A549 (cell line): Measurements from ENCODE around the gene PTHLH. TPM values are rescaled to one million over a fixed set of nuclear protein-coding genes. Genes with fewer than 3 reads are reported as not detected.

Source experiments
- ATAC-seq, 2 experiments: fragments of 200-7000 bp in 1 of 2; fragments of >200 bp in 1 of 2; cut with Nextera tagmentation in 1 of 2; cut with Tn5 transposase in 1 of 2; 3 replicates each; pipeline versions ENCODE4 v1.8.0 to v1.9.1; 2018 to 2020; ENCODE audit warnings: mild to moderate bottlenecking in 1 of 2, moderate library complexity in 1 of 2
- CTCF ChIA-PET: fragments of 300-600 bp; sonication (Branson Sonifier 250); formaldehyde crosslinking; extraction: SDS; loops from one replicate; lab custom pipeline; 2021; ENCODE audit warnings: antibody characterized with exemption, inconsistent platforms; lab: Yijun Ruan, JAX
- POLR2A ChIA-PET: fragments of 350-600 bp; formaldehyde crosslinking; extraction: SDS; loops from one replicate; lab custom pipeline; 2021; ENCODE audit warnings: antibody characterized with exemption, inconsistent platforms; lab: Yijun Ruan, JAX
- DNase-seq, 2 experiments: peaks; one replicate each; pipeline versions ENCODE4 v3.0.0 to v3.0.0-alpha.2; 2011 to 2016; ENCODE audit warnings: low read depth in 1 of 2, low spot score in 1 of 2
- FAIRE-seq: peaks from 2 replicates; lab custom pipeline; 2011; peaks lifted over from hg19 to GRCh38; lab: Jason Lieb, UNC
- H3K27ac ChIP-seq, 2 experiments: fragments of >200 bp; sonication (Bioruptor Twin); formaldehyde crosslinking; 3 replicates each; pipeline ENCODE4 v1.5.1; 2016 to 2017
- H3K4me1 ChIP-seq: fragments of >200 bp; sonication (Bioruptor Twin); formaldehyde crosslinking; 3 replicates; pipeline ENCODE4 v1.6.1; 2016
- H3K4me2 ChIP-seq: fragments of >200 bp; sonication (Bioruptor Twin); formaldehyde crosslinking; 3 replicates; pipeline ENCODE4 v1.6.1; 2016
- H3K4me3 ChIP-seq: fragments of >200 bp; sonication (Bioruptor Twin); formaldehyde crosslinking; 3 replicates; pipeline ENCODE4 v1.5.1; 2016
- H3K9me3 ChIP-seq: fragments of >200 bp; sonication (Bioruptor Twin); formaldehyde crosslinking; 3 replicates; pipeline ENCODE4 v1.6.1; 2016
- BHLHE40 ChIP-seq: IDR thresholded peaks from 2 replicates; pipeline ENCODE4 v1.6.1; 2012; ENCODE audit warnings: low read depth, low read length, inconsistent platforms
- CEBPB ChIP-seq, 2 experiments: fragments of >200 bp in 1 of 2; sonication (Bioruptor Twin) in 1 of 2; formaldehyde crosslinking in 1 of 2; IDR thresholded peaks; 2 replicates each; pipeline ENCODE4 v1.6.1; 2012 to 2016
- CTCF ChIP-seq: fragments of >200 bp; sonication (Bioruptor Twin); formaldehyde crosslinking; IDR thresholded peaks from 3 replicates; pipeline ENCODE4 v1.5.1; 2016
- E2F6 ChIP-seq: IDR thresholded peaks from 2 replicates; pipeline ENCODE4 v1.6.1; 2012; ENCODE audit warnings: low read depth, borderline replicate concordance
- ELK1 ChIP-seq: fragments of 150-350 bp; IDR thresholded peaks from 2 replicates; pipeline ENCODE4 v1.6.1; 2014; ENCODE audit warnings: low read depth, mild to moderate bottlenecking, low read length
- EP300 ChIP-seq, 2 experiments: fragments of >200 bp; sonication (Bioruptor Twin); formaldehyde crosslinking; IDR thresholded peaks; 2 replicates in 1 of 2; 3 replicates in 1 of 2; pipeline ENCODE4 v1.6.1; 2016 to 2017
- FOSL2 ChIP-seq, 2 experiments: fragments of 450-650 bp in 1 of 2; fragments of >200 bp in 1 of 2; sonication (Bioruptor Twin) in 1 of 2; formaldehyde crosslinking; IDR thresholded peaks; 2 replicates each; pipeline versions ENCODE4 v1.5.0 to v1.6.1; 2016 to 2020; ENCODE audit warnings: mild to moderate bottlenecking in 1 of 2, moderate library complexity in 1 of 2
- HEYL ChIP-seq: fragments of 250-450 bp; sonication (Bioruptor Pico); IDR thresholded peaks from 2 replicates; pipeline ENCODE4 v1.8.0; 2021; ENCODE audit warnings: mild to moderate bottlenecking, moderate library complexity
- HOXA7 ChIP-seq: fragments of 250-450 bp; sonication (Bioruptor Pico); IDR thresholded peaks from 2 replicates; pipeline ENCODE4 v1.5.0; 2020; ENCODE audit warnings: mild to moderate bottlenecking, moderate library complexity
- MAX ChIP-seq: IDR thresholded peaks from 2 replicates; pipeline ENCODE4 v1.6.1; 2012
- PBX3 ChIP-seq: IDR thresholded peaks from 2 replicates; pipeline ENCODE4 v1.6.1; 2012
- PHF8 ChIP-seq: fragments of 200-600 bp; sonication (generic); IDR thresholded peaks from 2 replicates; pipeline ENCODE4 v1.6.1; 2016; ENCODE audit warnings: low read depth, mild to moderate bottlenecking, antibody characterized with exemption, moderate library complexity, borderline replicate concordance
- RARB ChIP-seq: fragments of 250-450 bp; sonication (Bioruptor Pico); IDR thresholded peaks from 2 replicates; pipeline ENCODE4 v1.8.0; 2021; ENCODE audit warnings: mild to moderate bottlenecking, moderate library complexity
- RCOR1 ChIP-seq: fragments of 150-350 bp; IDR thresholded peaks from 2 replicates; pipeline ENCODE4 v1.6.1; 2014; ENCODE audit warnings: antibody characterized with exemption, low read length, low read depth
- REST ChIP-seq: fragments of 200-600 bp; sonication (generic); IDR thresholded peaks from 2 replicates; pipeline ENCODE4 v1.6.1; 2016; ENCODE audit warnings: antibody characterized with exemption, mild to moderate bottlenecking, moderate library complexity
- RNF2 ChIP-seq: fragments of 200-600 bp; sonication (generic); IDR thresholded peaks from 2 replicates; pipeline ENCODE4 v1.6.1; 2016; ENCODE audit warnings: low read depth, mild to moderate bottlenecking, antibody characterized with exemption, moderate library complexity, borderline replicate concordance
- SMC3 ChIP-seq: fragments of >200 bp; sonication (Bioruptor Twin); formaldehyde crosslinking; IDR thresholded peaks from 3 replicates; pipeline ENCODE4 v1.6.1; 2018; ENCODE audit warnings: inconsistent platforms
- SREBF2 ChIP-seq: fragments of 450-650 bp; IDR thresholded peaks from 2 replicates; pipeline ENCODE4 v1.6.1; 2014; ENCODE audit warnings: mild to moderate bottlenecking, moderate library complexity
- ZSCAN20 ChIP-seq: fragments of 250-450 bp; sonication (Bioruptor Pico); IDR thresholded peaks from 2 replicates; pipeline ENCODE4 v1.8.0; 2022; ENCODE audit warnings: mild to moderate bottlenecking, moderate library complexity
- WGBS: methylation state at CpG from one replicate; pipeline ENCODE4 v1.1.6; 2017; ENCODE audit errors: missing lambda C conversion rate; 5-methylcytosine and 5-hydroxymethylcytosine counted together
- polyA plus RNA-seq, 4 experiments: library from polyadenylated mRNA; depleted of rRNA in 3 of 4; stranded (reverse); fragments of >200 nt; fragmentation: RNase III in 1 of 4; extraction: RNeasy Plus Mini Kit Qiagen cat#74134 plus additional on column Dnase treatment in 1 of 4; gene quantifications; 2 replicates in 3 of 4; 3 replicates in 1 of 4; pipeline ENCODE4 v1.2.3, GENCODE V29; 2011 to 2017

Gene PTHLH
- polyA plus RNA-seq, 2 of the 4 experiments (the other 2 are of a cell fraction), result 10.9 to 27.9 TPM

- no peak overlapping the region for H3K4me2 ChIP-seq
- TF ChIP-seq HOXA7 (CRISPR knock-in tag), result no peak
- TF ChIP-seq E2F6, result no peak
- no peak for TF ChIP-seq PHF8
- TF ChIP-seq SREBF2, result no peak
- TF ChIP-seq ELK1, result no peak
- TF ChIP-seq SMC3, result no peak
- no peak for TF ChIP-seq HEYL (CRISPR knock-in tag)
- no peak for TF ChIP-seq EP300 (IDR thresholded peaks at IDR 0.05)
- no peak for TF ChIP-seq BHLHE40
- no peak for TF ChIP-seq RCOR1
- TF ChIP-seq RARB (CRISPR knock-in tag), result no peak
- no peak for TF ChIP-seq RNF2
- TF ChIP-seq PBX3, result no peak
- TF ChIP-seq MAX, result no peak
- no peak for TF ChIP-seq REST
- no peak for TF ChIP-seq ZSCAN20 (CRISPR knock-in tag)
- no peak for TF ChIP-seq FOSL2 (IDR thresholded peaks at IDR 0.05)
- TF ChIP-seq FOSL2 (CRISPR knock-in tag; IDR thresholded peaks at IDR 0.05), result no peak
- TF ChIP-seq CEBPB (IDR thresholded peaks at IDR 0.05), result no peak
- no peak for TF ChIP-seq CTCF
- no peak overlapping the region for H3K4me3 ChIP-seq
- POLR2A ChIA-PET, result interaction anchor here (0.5 kb wide), 1 partner anchor 14 kb away, joined by 3 read pairs; no protein-coding TSS in a partner anchor
- CTCF ChIA-PET, result interaction anchor here (1.3 to 3.3 kb wide), 2 partner anchors 13 to 43 kb away, joined by 3 to 15 read pairs; no protein-coding TSS in a partner anchor
- H3K4me1 ChIP-seq, result no peaks in the 10 kb centered on the region
- FAIRE-seq, result peak; percentile 13
- ATAC-seq, result no peak
- no peak for DNase-seq
- WGBS, result 5% methylated on average over 2 of the region's 2 CpGs
- no peak overlapping the region for H3K27ac ChIP-seq
- H3K9me3 ChIP-seq, result no peaks in the 10 kb centered on the region
Measured at GRCh38 chr12:27927347-27927746, 45.2 kb downstream of the PTHLH start.
